Measurements from ENCODE around the gene MRPS18B. TPM values are rescaled to one million over a fixed set of nuclear protein-coding genes. Genes with fewer than 3 reads are reported as not detected.

The MRPS18B gene
- total and polyA plus RNA-seq, 2 of the 13 experiments (the other 11 are each of a cell fraction or from before 2014, with no cell fraction given), result 125 to 131 TPM

DNA sequence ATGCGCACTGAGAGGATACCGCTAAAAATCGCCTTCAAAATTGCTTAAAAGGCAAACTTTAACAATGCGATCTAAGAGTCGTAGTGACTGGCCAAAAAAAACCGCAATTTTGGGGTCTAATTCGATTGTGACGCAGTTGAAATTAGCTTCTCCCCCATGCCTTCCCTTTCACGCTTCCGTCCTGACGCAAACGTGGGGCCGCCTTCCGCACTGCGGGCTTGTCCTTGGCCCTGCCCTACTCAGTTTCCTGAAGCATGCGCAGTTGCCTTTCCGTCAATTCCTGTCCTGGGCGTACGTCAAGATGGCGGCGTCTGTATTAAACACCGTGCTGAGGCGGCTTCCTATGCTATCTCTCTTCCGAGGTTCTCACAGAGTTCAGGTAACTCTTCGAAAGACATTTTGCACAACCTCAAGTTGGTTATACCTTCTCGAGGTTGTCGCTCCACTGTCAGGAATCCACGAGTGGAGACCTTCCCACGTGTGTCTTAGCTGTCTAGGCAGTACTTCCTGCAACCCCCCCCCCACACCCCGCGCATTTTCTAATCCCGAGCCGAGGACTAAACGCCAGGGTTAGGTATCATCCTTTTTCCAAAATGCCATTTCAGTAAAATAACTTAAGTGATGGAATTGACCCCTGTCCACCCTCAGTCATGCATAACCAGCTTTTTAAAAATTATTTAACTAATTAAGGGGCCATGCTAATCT lies at the start of gene MRPS18B (continued):
- TF ChIP-seq, protein P1, sequence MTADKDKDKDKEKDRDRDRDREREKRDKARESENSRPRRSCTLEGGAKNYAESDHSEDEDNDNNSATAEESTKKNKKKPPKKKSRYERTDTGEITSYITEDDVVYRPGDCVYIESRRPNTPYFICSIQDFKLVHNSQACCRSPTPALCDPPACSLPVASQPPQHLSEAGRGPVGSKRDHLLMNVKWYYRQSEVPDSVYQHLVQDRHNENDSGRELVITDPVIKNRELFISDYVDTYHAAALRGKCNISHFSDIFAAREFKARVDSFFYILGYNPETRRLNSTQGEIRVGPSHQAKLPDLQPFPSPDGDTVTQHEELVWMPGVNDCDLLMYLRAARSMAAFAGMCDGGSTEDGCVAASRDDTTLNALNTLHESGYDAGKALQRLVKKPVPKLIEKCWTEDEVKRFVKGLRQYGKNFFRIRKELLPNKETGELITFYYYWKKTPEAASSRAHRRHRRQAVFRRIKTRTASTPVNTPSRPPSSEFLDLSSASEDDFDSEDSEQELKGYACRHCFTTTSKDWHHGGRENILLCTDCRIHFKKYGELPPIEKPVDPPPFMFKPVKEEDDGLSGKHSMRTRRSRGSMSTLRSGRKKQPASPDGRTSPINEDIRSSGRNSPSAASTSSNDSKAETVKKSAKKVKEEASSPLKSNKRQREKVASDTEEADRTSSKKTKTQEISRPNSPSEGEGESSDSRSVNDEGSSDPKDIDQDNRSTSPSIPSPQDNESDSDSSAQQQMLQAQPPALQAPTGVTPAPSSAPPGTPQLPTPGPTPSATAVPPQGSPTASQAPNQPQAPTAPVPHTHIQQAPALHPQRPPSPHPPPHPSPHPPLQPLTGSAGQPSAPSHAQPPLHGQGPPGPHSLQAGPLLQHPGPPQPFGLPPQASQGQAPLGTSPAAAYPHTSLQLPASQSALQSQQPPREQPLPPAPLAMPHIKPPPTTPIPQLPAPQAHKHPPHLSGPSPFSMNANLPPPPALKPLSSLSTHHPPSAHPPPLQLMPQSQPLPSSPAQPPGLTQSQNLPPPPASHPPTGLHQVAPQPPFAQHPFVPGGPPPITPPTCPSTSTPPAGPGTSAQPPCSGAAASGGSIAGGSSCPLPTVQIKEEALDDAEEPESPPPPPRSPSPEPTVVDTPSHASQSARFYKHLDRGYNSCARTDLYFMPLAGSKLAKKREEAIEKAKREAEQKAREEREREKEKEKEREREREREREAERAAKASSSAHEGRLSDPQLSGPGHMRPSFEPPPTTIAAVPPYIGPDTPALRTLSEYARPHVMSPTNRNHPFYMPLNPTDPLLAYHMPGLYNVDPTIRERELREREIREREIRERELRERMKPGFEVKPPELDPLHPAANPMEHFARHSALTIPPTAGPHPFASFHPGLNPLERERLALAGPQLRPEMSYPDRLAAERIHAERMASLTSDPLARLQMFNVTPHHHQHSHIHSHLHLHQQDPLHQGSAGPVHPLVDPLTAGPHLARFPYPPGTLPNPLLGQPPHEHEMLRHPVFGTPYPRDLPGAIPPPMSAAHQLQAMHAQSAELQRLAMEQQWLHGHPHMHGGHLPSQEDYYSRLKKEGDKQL (CRISPR knock-in tag; IDR thresholded peaks at IDR 0.05; ENCODE audit: low read depth), result no peak
- TF ChIP-seq NCOA5 (CRISPR knock-in tag; IDR thresholded peaks at IDR 0.05), result no peak
- no peak for TF ChIP-seq ZNF30 (CRISPR knock-in tag; IDR thresholded peaks at IDR 0.05)
- no peak for TF ChIP-seq SMARCE1 (IDR thresholded peaks at IDR 0.05; ENCODE audit: borderline replicate concordance)
- no peak for TF ChIP-seq ZNF530 (CRISPR knock-in tag; IDR thresholded peaks at IDR 0.05; ENCODE audit: low read depth)
- TF ChIP-seq, protein P2, sequence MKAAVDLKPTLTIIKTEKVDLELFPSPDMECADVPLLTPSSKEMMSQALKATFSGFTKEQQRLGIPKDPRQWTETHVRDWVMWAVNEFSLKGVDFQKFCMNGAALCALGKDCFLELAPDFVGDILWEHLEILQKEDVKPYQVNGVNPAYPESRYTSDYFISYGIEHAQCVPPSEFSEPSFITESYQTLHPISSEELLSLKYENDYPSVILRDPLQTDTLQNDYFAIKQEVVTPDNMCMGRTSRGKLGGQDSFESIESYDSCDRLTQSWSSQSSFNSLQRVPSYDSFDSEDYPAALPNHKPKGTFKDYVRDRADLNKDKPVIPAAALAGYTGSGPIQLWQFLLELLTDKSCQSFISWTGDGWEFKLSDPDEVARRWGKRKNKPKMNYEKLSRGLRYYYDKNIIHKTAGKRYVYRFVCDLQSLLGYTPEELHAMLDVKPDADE (CRISPR knock-in tag; IDR thresholded peaks at IDR 0.05), result no peak
- TF ChIP-seq, protein P3, sequence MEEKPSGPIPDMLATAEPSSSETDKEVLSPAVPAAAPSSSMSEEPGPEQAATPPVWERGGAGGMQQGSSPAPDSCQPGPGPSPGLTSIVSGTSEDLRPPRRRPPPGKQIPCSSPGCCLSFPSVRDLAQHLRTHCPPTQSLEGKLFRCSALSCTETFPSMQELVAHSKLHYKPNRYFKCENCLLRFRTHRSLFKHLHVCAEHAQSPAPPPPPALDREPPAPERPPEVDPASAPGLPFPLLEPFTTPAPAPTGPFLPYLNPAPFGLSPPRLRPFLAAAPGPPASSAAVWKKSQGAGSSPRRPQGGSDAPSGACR (CRISPR knock-in tag; IDR thresholded peaks at IDR 0.05), result no peak
- TF ChIP-seq ZNF446 (CRISPR knock-in tag; IDR thresholded peaks at IDR 0.05), result no peak
- peak; percentile 43 for TF ChIP-seq ZEB1 (IDR thresholded peaks at IDR 0.05; ENCODE audit: insufficient replicate concordance, low read depth)
- no peak for TF ChIP-seq ZNF556 (CRISPR knock-in tag; IDR thresholded peaks at IDR 0.05; ENCODE audit: borderline replicate concordance)
- TF ChIP-seq, protein P4, sequence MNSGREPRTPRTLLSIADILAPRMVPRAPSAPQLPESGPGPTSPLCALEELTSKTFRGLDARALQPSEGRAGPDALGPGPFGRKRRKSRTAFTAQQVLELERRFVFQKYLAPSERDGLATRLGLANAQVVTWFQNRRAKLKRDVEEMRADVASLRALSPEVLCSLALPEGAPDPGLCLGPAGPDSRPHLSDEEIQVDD (CRISPR knock-in tag; IDR thresholded peaks at IDR 0.05; ENCODE audit: borderline replicate concordance), result no peak
- TF ChIP-seq GZF1 (CRISPR knock-in tag; IDR thresholded peaks at IDR 0.05), result peak; percentile 62; the same call in 1 of the 2 replicates
- no peak for TF ChIP-seq EEA1 (CRISPR knock-in tag; IDR thresholded peaks at IDR 0.05; ENCODE audit: borderline replicate concordance)
- TF ChIP-seq ZNF713 (CRISPR knock-in tag; IDR thresholded peaks at IDR 0.05), result 0 out of 2 replicates have a peak, but pooled peaks have one; percentile 87
- no peak for TF ChIP-seq ZNF101 (CRISPR knock-in tag; IDR thresholded peaks at IDR 0.05; ENCODE audit: borderline replicate concordance, low read depth)
- TF ChIP-seq MATR3 (CRISPR knock-in tag; IDR thresholded peaks at IDR 0.05), result no peak
- TF ChIP-seq, protein P5, sequence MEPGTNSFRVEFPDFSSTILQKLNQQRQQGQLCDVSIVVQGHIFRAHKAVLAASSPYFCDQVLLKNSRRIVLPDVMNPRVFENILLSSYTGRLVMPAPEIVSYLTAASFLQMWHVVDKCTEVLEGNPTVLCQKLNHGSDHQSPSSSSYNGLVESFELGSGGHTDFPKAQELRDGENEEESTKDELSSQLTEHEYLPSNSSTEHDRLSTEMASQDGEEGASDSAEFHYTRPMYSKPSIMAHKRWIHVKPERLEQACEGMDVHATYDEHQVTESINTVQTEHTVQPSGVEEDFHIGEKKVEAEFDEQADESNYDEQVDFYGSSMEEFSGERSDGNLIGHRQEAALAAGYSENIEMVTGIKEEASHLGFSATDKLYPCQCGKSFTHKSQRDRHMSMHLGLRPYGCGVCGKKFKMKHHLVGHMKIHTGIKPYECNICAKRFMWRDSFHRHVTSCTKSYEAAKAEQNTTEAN (CRISPR knock-in tag; conservative IDR thresholded peaks at IDR 0.05), result no peak
- TF ChIP-seq BCL6 (CRISPR knock-in tag; IDR thresholded peaks at IDR 0.05), result peak; percentile 7
- no peak for TF ChIP-seq SETDB1 (CRISPR knock-in tag; IDR thresholded peaks at IDR 0.05; ENCODE audit: borderline replicate concordance)
- TF ChIP-seq SALL1 (CRISPR knock-in tag; IDR thresholded peaks at IDR 0.05), result peak; percentile 84
- peak; percentile 66; the same call in 1 of the 2 replicates for TF ChIP-seq SNAPC2 (CRISPR knock-in tag; IDR thresholded peaks at IDR 0.05)
- no peak for TF ChIP-seq TRIM24 (CRISPR knock-in tag; IDR thresholded peaks at IDR 0.05)

Data from HepG2 (cell line).